Breast epithelium (tissue), 4 donors: Measurements from ENCODE around the gene MNX1. TPM values are rescaled to one million over a fixed set of nuclear protein-coding genes. Genes with fewer than 3 reads are reported as not detected.

Experiments used
- DNase-seq, 2 donors: peaks; one replicate each; pipeline ENCODE4 v3.0.0-alpha.2; 2019; ENCODE audit warnings: low spot score in 2 of 2
- H3K27ac ChIP-seq, 2 donors: fragments of 200-600 bp; sonication (generic) in 1 of 2; one replicate each; pipeline ENCODE4 v1.5.1; 2016 to 2019; ENCODE audit warnings: mild to moderate bottlenecking in 1 of 2
- H3K27me3 ChIP-seq, 2 donors: fragments of 200-600 bp; sonication (generic) in 1 of 2; one replicate each; pipeline versions ENCODE4 v1.5.1 to v1.6.0; 2017 to 2019; ENCODE audit warnings: control low read depth in 1 of 2, mild to moderate bottlenecking in 1 of 2
- H3K36me3 ChIP-seq: fragments of 200-600 bp; one replicate; pipeline ENCODE4 v1.5.1; 2019
- H3K4me1 ChIP-seq, 2 donors: fragments of 200-600 bp; sonication (generic); one replicate each; pipeline ENCODE4 v1.5.1; 2016 to 2019; ENCODE audit warnings: control low read depth in 1 of 2
- H3K4me3 ChIP-seq, 3 donors: fragments of 200-600 bp; sonication (generic); 1 replicate in 2 of 3; 2 replicates in 1 of 3; pipeline ENCODE4 v1.5.1; 2016 to 2019; ENCODE audit warnings: mild to moderate bottlenecking in 3 of 3, moderate library complexity in 2 of 3
- H3K9me3 ChIP-seq, 2 donors: fragments of 200-600 bp; sonication (generic) in 1 of 2; one replicate each; pipeline ENCODE4 v1.5.1; 2016 to 2019; ENCODE audit warnings: control low read depth in 1 of 2
- POLR2A ChIP-seq: fragments of 450-650 bp; IDR thresholded peaks from one replicate; pipeline ENCODE4 v1.6.1; 2016; ENCODE audit warnings: antibody characterized with exemption, mild to moderate bottlenecking, moderate library complexity
- POLR2AphosphoS5 ChIP-seq, 3 donors: sonication (generic); formaldehyde crosslinking; IDR thresholded peaks; one replicate each; pipeline ENCODE4 v1.6.1; 2017; ENCODE audit warnings: antibody characterized with exemption in 3 of 3
- intact Hi-C: fragments of 100-400 bp; cut with DNase I; formaldehyde crosslinking; loops from one replicate; pipeline ENCODE4 v1.15.1; 2023; ENCODE audit warnings: low total_unique reads
- total RNA-seq, 3 donors: library from RNA; depleted of rRNA; stranded (reverse); fragments of >200 nt; gene quantifications; one replicate each; pipeline ENCODE4 v1.1.0, GENCODE V29; 2016
- TF ChIP-seq, protein P1 (sequence below), 3 donors: fragments of 450-650 bp; IDR thresholded peaks; one replicate each; pipeline ENCODE4 v1.5.1; 2016 to 2017; ENCODE audit warnings: antibody characterized with exemption in 3 of 3, mild to moderate bottlenecking in 3 of 3, moderate library complexity in 3 of 3

MNX1 gene
- total RNA-seq, 3 donors from 2014 or later, result 0.15 to 0.33 TPM; not detected in 1

GRCh38 chr7:157056957-157057902, 46.8 kb upstream of the MNX1 start:
- DNase-seq, result no peak
- Histone ChIP-seq H3K4me1 (no peaks in the 10 kb centered on the region), H3K27me3 (peaks cover 0 to 10% of the 10 kb centered on the region in 2 donors), H3K9me3 (peaks cover 6 to 18% of the 10 kb centered on the region in 2 donors), H3K4me3 (no peak overlapping the region), H3K36me3 (no peaks in the 10 kb centered on the region), H3K27ac (no peak overlapping the region)
- intact Hi-C loops, result no loop called here
- TF ChIP-seq, protein P1, sequence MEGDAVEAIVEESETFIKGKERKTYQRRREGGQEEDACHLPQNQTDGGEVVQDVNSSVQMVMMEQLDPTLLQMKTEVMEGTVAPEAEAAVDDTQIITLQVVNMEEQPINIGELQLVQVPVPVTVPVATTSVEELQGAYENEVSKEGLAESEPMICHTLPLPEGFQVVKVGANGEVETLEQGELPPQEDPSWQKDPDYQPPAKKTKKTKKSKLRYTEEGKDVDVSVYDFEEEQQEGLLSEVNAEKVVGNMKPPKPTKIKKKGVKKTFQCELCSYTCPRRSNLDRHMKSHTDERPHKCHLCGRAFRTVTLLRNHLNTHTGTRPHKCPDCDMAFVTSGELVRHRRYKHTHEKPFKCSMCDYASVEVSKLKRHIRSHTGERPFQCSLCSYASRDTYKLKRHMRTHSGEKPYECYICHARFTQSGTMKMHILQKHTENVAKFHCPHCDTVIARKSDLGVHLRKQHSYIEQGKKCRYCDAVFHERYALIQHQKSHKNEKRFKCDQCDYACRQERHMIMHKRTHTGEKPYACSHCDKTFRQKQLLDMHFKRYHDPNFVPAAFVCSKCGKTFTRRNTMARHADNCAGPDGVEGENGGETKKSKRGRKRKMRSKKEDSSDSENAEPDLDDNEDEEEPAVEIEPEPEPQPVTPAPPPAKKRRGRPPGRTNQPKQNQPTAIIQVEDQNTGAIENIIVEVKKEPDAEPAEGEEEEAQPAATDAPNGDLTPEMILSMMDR (IDR thresholded peaks at IDR 0.05), result no peak
- TF ChIP-seq POLR2AphosphoS5 (IDR thresholded peaks at IDR 0.05), result no peak

DNA sequence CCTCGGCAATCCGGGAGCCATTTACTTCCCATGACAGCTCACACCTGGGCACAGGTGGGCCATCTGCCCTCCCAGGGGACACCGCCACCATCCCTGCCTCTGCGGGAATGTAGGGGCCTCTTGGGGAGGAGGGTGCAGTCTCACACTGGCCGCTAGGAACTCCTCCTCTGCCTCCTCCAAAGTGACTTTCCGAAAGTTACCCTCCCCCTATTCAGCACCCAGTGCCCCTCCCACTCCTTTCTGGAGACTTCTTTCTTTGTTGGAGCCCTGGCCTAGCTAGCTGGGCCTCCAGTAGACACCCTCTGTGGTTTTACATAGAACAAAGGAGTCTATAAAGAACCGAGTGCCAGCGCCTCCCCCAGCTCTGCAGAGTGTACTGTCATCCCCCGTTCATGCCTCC, 45.8 kb upstream of the MNX1 start:
- Histone ChIP-seq H3K27ac (no peak overlapping the region), H3K9me3 (peaks cover 0 to 8% of the 10 kb centered on the region in 2 donors), H3K4me3 (no peak overlapping the region), H3K27me3 (peaks cover 0 to 10% of the 10 kb centered on the region in 2 donors), H3K4me1 (no peaks in the 10 kb centered on the region), H3K36me3 (no peaks in the 10 kb centered on the region)
- DNase-seq, result no peak
- intact Hi-C loops, result no loop called here
- TF ChIP-seq POLR2AphosphoS5 (IDR thresholded peaks at IDR 0.05), result no peak
- TF ChIP-seq, protein P1 (IDR thresholded peaks at IDR 0.05), result no peak

DNA sequence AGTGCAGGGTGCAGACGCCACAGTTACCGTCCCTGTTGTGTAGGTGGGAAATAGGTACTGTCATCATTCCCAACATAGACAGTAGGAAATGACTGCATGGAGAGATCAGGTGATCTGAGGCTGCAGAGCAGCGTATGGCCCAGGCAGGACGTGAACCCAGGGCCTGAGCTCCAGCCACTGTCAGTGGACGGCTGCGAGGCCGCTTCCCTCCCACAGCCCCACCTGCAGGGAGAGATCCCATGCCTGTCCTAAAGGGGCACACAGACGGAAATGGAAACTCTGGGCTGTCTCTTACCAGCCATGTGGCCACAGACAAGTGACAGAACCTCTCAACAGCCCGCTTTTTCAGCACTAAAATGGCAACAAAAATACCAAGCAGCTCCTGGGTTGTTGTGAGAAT, 44.5 kb upstream of the MNX1 start:
- TF ChIP-seq POLR2A (no peak), POLR2AphosphoS5 (IDR thresholded peaks at IDR 0.05) (no peak)
- TF ChIP-seq, protein P1 (IDR thresholded peaks at IDR 0.05), result no peak
- no peaks in the 10 kb centered on the region for H3K4me1 ChIP-seq
- intact Hi-C loops, result no loop called here
- peaks cover 0 to 7% of the 10 kb centered on the region in 2 donors for H3K9me3 ChIP-seq
- H3K27ac ChIP-seq, result no peak overlapping the region
- peaks cover 0 to 10% of the 10 kb centered on the region in 2 donors for H3K27me3 ChIP-seq
- DNase-seq, result no peak
- H3K4me3 ChIP-seq, result no peak overlapping the region
- H3K36me3 ChIP-seq, result no peaks in the 10 kb centered on the region

- peaks cover 0 to 10% of the 10 kb centered on the region in 2 donors for H3K27me3 ChIP-seq
- no peaks in the 10 kb centered on the region for H3K4me1 ChIP-seq
- no peak overlapping the region for H3K27ac ChIP-seq
- DNase-seq, result no peak
- intact Hi-C loops, result no loop called here
- H3K4me3 ChIP-seq, result no peak overlapping the region
- H3K9me3 ChIP-seq, result no peaks in the 10 kb centered on the region
- no peaks in the 10 kb centered on the region for H3K36me3 ChIP-seq
- TF ChIP-seq, protein P1 (IDR thresholded peaks at IDR 0.05), result no peak
- TF ChIP-seq POLR2AphosphoS5 (IDR thresholded peaks at IDR 0.05) (no peak), POLR2A (no peak)
These were observed 42.7 kb upstream of the MNX1 start for GRCh38 chr7:157053118-157053517.

DNA sequence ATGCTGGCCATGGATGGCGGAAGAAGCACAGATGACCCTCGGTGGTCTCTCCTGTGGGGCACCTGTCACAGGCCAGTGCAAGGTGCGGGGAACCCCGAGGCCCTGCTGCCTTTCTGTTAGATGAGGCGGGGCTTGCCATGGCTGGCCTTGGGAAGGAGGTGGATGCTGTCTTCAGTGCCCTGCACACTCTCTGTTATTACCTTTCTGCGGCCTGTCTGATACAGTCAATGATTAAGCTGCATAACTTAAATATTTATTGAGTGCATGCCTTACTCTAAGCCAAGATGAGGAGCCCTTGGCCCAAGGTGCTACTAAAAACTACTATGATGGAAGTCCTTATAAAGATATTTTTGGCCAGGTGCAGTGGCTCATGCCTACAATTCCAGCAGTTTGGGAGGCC, 36.7 kb upstream of the MNX1 start:
- intact Hi-C loops, result no loop called here
- no peak overlapping the region for H3K4me3 ChIP-seq
- TF ChIP-seq, protein P1 (IDR thresholded peaks at IDR 0.05), result no peak
- TF ChIP-seq POLR2A (no peak), POLR2AphosphoS5 (IDR thresholded peaks at IDR 0.05) (no peak)
- H3K4me1 ChIP-seq, result no peaks in the 10 kb centered on the region
- no peak for DNase-seq
- no peaks in the 10 kb centered on the region for H3K27me3 ChIP-seq
- no peaks in the 10 kb centered on the region for H3K9me3 ChIP-seq
- H3K36me3 ChIP-seq, result no peaks in the 10 kb centered on the region
- no peak overlapping the region for H3K27ac ChIP-seq
